ENCODE data around the gene KANSL3. TPM values are rescaled to one million over a fixed set of nuclear protein-coding genes. Genes with fewer than 3 reads are reported as not detected.

Gene KANSL3
- total RNA-seq, 4 donors from 2014 or later: 34.7 to 65.0 (median 39.7) TPM

DNA sequence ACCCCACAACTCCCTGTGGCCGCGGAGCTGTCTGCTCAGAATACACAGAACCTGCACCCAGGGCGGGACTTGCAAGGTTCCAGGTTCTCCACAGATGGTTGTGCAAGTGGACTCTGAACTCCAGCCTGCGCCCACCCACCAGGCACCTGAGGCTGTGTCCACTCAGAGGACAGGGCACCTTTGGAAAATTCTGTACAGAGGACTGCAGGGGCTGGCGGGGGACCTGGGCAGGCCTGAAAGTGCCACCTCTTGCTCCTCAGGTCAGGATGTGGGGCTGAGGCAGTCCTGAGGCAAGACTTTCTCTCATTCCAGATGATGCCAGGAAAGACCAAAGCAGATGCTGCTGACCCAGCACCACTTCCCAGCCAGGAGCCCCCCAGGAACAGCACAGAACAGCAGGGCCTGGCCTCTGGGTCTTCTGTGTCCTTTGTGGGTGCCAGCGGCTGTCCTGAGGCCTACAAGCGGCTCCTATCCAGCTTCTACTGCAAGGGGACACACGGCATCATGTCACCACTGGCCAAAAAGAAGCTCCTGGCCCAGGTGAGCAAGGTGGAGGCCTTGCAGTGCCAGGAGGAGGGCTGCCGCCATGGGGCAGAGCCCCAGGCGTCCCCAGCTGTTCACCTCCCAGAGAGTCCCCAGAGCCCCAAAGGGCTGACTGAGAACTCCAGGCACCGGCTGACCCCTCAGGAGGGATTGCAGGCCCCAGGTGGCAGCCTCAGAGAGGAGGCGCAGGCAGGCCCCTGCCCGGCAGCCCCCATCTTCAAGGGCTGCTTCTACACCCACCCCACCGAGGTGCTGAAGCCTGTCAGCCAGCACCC lies 87.1 kb downstream of the KANSL3 start:
- TF ChIP-seq, protein P1, sequence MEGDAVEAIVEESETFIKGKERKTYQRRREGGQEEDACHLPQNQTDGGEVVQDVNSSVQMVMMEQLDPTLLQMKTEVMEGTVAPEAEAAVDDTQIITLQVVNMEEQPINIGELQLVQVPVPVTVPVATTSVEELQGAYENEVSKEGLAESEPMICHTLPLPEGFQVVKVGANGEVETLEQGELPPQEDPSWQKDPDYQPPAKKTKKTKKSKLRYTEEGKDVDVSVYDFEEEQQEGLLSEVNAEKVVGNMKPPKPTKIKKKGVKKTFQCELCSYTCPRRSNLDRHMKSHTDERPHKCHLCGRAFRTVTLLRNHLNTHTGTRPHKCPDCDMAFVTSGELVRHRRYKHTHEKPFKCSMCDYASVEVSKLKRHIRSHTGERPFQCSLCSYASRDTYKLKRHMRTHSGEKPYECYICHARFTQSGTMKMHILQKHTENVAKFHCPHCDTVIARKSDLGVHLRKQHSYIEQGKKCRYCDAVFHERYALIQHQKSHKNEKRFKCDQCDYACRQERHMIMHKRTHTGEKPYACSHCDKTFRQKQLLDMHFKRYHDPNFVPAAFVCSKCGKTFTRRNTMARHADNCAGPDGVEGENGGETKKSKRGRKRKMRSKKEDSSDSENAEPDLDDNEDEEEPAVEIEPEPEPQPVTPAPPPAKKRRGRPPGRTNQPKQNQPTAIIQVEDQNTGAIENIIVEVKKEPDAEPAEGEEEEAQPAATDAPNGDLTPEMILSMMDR (IDR thresholded peaks at IDR 0.05; ENCODE audit: low read depth): no peak

DNA sequence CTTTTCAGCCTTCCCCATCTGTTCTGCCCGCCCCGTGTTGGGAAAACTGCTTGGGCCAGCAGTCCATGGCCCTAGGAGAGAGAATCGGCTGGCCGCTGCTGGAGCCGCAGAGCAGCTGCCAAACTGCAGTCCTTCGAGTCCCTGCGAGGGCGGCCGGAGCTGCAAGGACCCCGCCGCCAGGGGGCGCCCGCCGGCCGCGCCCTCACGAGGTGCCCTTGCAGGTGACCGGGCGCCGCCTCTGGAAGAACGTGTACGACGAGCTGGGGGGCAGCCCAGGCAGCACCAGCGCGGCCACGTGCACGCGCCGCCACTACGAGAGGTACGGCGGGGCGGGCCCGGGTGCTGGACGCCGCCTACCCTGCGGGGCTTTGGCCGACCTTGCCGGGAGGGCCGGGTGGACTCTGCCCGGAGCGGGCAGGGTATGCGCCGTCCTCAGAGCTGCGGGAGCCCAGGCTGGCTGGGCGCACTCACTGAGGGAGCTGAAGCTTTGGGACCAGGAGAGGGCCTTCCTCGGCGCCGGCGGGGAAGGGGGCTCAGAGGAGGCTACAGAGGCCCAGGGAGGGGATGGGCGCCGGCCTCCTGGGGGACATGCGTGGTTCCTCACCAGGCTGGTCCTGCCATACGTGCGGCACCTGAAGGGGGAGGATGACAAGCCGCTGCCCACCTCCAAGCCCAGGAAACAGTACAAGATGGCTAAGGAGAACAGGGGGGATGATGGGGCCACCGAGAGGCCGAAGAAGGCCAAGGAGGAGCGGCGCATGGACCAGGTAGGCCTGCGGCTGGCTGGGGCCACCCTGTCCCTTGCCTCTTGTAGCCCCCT lies 87.9 kb downstream of the KANSL3 start:
- TF ChIP-seq, protein P1 (IDR thresholded peaks at IDR 0.05; ENCODE audit: low read depth): no peak

DNA sequence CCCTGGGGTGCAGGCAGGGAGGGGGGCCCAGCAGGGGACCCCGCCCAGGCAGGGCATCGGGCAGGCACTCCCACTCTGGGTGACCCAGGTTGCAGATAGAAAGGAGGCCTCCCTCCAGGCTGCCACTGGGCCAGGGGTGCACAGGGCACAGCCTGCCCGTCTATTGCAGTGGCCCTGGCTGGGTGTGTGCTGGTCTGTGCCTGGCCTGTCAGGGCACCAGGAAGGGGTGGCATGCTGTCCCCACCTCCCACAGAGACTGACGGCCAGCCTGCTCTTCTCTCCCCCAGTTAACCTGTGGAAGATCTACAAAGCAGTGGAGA lies 88.7 kb downstream of the KANSL3 start:
- TF ChIP-seq, protein P1 (IDR thresholded peaks at IDR 0.05; ENCODE audit: low read depth): no peak

GRCh38 chr2:96548558-96549465 lies 89.3 kb downstream of the KANSL3 start:
- TF ChIP-seq, protein P1 (IDR thresholded peaks at IDR 0.05; ENCODE audit: low read depth): no peak

GRCh38 chr2:96547731-96548171 lies 90.4 kb downstream of the KANSL3 start:
- TF ChIP-seq, protein P1 (IDR thresholded peaks at IDR 0.05; ENCODE audit: low read depth): no peak

GRCh38 chr2:96547203-96547641 lies 90.9 kb downstream of the KANSL3 start:
- TF ChIP-seq, protein P1 (IDR thresholded peaks at IDR 0.05; ENCODE audit: low read depth): no peak

Data from subcutaneous adipose tissue (tissue), 4 donors.